ENCODE data around the gene ZNF322. TPM values are rescaled to one million over a fixed set of nuclear protein-coding genes. Genes with fewer than 3 reads are reported as not detected.
A peak's percentile ranks its signal among the peaks of the same experiment; 100 is the strongest.
"Not testable (repeated sequence)": the region's sequence is repeated elsewhere in the genome, so short reads cannot be mapped to it uniquely, and the experiment has no call there.

Gene ZNF322, protein sequence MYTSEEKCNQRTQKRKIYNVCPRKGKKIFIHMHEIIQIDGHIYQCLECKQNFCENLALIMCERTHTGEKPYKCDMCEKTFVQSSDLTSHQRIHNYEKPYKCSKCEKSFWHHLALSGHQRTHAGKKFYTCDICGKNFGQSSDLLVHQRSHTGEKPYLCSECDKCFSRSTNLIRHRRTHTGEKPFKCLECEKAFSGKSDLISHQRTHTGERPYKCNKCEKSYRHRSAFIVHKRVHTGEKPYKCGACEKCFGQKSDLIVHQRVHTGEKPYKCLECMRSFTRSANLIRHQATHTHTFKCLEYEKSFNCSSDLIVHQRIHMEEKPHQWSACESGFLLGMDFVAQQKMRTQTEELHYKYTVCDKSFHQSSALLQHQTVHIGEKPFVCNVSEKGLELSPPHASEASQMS
- 23.0 TPM for total RNA-seq
- polyA plus RNA-seq (ENCODE audit: insufficient read depth in 1 of 8, insufficient read length in 8 of 8, low replicate concordance in 1 of 8), result 10 to 100 TPM; 12.9 to 20.1 (median 16.6) TPM
- long read RNA-seq, donor 1, full-length matches to known transcripts, result 5 of 5 reads
- long read RNA-seq, donor 1, partial matches to known transcripts, result 0 of 5 reads
- long read RNA-seq, donor 1, other reads (novel, unspliced or antisense), result 0 of 5 reads
- long read RNA-seq, donor 2, result 0 reads
- long read RNA-seq, donor 3, full-length matches to known transcripts, result 5 of 5 reads
- long read RNA-seq, donor 3, partial matches to known transcripts, result 0 of 5 reads
- long read RNA-seq, donor 3, other reads (novel, unspliced or antisense), result 0 of 5 reads
- long read RNA-seq, donor 4, full-length matches to known transcripts, result 7 of 7 reads
- long read RNA-seq, donor 4, partial matches to known transcripts, result 0 of 7 reads
- long read RNA-seq, donor 4, other reads (novel, unspliced or antisense), result 0 of 7 reads
- long read RNA-seq, donor 5, full-length matches to known transcripts, result 17 of 17 reads
- long read RNA-seq, donor 5, partial matches to known transcripts, result 0 of 17 reads
- long read RNA-seq, donor 5, other reads (novel, unspliced or antisense), result 0 of 17 reads
- long read RNA-seq, donor 6, full-length matches to known transcripts, result 13 of 13 reads
- long read RNA-seq, donor 6, partial matches to known transcripts, result 0 of 13 reads
- long read RNA-seq, donor 6, other reads (novel, unspliced or antisense), result 0 of 13 reads
- long read RNA-seq, donor 7, full-length matches to known transcripts, result 6 of 6 reads
- long read RNA-seq, donor 7, partial matches to known transcripts, result 0 of 6 reads
- long read RNA-seq, donor 7, other reads (novel, unspliced or antisense), result 0 of 6 reads
- long read RNA-seq, donor 8, full-length matches to known transcripts, result 6 of 6 reads
- long read RNA-seq, donor 8, partial matches to known transcripts, result 0 of 6 reads
- long read RNA-seq, donor 8, other reads (novel, unspliced or antisense), result 0 of 6 reads
- long read RNA-seq, donor 9, full-length matches to known transcripts, result 12 of 12 reads
- long read RNA-seq, donor 9, partial matches to known transcripts, result 0 of 12 reads
- long read RNA-seq, donor 9, other reads (novel, unspliced or antisense), result 0 of 12 reads
- long read RNA-seq, donor 10, full-length matches to known transcripts, result 13 of 13 reads
- long read RNA-seq, donor 10, partial matches to known transcripts, result 0 of 13 reads
- long read RNA-seq, donor 10, other reads (novel, unspliced or antisense), result 0 of 13 reads
- long read RNA-seq, donor 11, full-length matches to known transcripts, result 15 of 15 reads
- long read RNA-seq, donor 11, partial matches to known transcripts, result 0 of 15 reads
- long read RNA-seq, donor 11, other reads (novel, unspliced or antisense), result 0 of 15 reads

DNA sequence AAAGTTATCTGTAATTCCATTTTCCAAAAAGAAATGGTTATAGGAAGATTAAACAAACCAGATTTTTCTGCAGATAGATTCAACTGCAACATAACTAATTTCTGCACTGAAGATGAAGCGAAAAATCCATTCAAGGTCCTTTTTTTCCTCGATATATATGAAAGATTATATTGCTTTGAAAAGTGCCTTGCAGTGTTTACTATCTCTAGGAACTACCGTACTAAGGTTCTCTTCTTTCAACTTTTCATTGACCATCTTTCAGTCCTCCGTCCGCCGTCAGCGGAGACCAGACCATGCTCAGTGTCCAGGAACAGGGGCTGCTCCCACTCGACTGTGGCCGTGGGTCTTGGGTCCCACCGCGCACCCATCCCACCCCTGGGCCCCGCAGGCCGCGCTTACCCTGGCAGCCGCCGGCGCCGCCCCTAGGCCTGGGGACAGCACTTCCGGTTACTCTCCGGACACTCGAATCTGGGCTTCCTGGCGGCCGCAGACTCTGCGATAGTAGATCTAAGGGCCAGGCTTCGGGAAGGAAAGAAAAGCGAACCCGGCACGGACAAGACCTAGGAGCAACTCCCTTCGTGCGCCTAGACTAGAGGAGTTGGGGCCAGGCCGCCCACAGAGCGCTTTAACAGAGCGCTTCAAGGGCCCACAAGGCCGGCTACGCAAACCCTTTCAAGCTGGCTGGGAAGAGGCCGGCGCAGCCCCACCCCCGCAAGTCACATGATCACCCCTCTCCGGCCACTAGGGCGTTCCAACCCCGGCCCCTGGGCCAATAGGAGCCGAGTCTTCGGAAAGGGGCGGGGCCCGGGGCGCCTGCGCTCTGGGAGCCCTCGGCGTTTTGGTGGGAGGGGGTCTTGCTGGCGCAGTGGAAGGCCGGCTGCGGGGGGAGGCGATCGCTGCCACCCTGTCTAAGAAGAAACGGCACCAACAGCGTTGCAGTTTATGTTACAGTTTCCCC, at the start of gene ZNF322:
Gene ZNF322, minus strand, starts transcription at position 705 of the 958 bp plus-strand sequence. CDS start 21,193 bp downstream, outside the sequence.
- Histone ChIP-seq H3K36me3 (ENCODE audit: control insufficient read depth, insufficient read depth, low read length) (peaks cover 6% of the 10 kb centered on the region), H3K4me3 (ENCODE audit: low read length) (peak within 1 kb of the TSS; percentile 76), H3K27me3 (ENCODE audit: control insufficient read depth, insufficient read depth, low read length) (peaks cover 5% of the 10 kb centered on the region), H3K27ac (ENCODE audit: low read length) (peak within 1 kb of the TSS; percentile 88), H3K9me3 (replicated peaks; ENCODE audit: control insufficient read depth, low read depth, low read length) (no peaks in the 10 kb centered on the region), H3K4me1 (ENCODE audit: control insufficient read depth, insufficient read depth, low read length) (peaks cover 4% of the 10 kb centered on the region)
- 0% methylated on average over 15 of the region's 56 CpGs for WGBS (ENCODE audit: insufficient coverage)
- DNase-seq, result peak; percentile 98

DNA sequence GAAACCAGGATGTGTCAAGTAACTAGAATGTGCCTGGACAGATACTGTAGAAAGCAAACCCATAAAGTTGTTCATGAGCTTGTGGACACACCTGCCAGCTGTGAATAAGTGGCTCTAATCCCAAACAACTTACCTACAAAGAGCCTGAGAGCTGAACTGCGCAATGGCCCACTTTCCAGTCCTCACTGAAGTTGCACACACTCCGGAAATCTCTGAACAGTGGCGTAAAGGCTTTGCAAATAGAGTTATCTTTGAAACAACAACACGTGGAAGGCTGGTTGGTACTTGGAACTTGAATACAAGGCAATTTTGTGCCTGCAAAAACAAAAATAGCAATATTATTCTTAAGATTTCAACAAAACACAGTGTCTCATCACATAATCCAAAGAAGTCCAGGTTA, 46.2 kb upstream of the ZNF322 start:
- H3K27me3 ChIP-seq (ENCODE audit: control insufficient read depth, insufficient read depth, low read length); H3K27ac ChIP-seq (ENCODE audit: low read length); H3K36me3 ChIP-seq (ENCODE audit: control insufficient read depth, insufficient read depth, low read length); DNase-seq; H3K4me3 ChIP-seq (ENCODE audit: low read length); H3K9me3 ChIP-seq (replicated peaks; ENCODE audit: control insufficient read depth, low read depth, low read length); H3K4me1 ChIP-seq (ENCODE audit: control insufficient read depth, insufficient read depth, low read length): not testable (repeated sequence)
- no CpG with 5 or more reads among the region's 4 CpGs for WGBS (ENCODE audit: insufficient coverage)

DNA sequence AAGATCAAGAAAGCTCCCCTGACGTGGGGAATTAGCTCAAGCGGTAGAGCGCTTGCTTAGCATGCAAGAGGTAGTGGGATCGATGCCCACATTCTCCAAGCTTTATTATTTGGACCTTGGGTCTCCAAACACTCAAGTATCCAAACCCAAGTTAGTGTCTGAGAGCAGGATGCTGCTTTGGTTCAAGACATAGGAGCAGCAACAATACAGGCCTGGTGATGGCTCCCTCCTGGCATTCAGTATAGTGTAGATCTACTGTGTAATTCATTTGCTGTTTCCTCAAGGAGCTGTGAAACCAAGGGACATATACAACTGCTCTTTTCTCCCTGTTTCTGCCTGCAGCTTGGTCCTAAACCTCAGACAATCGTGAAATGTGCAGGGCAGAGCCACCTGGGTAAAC, 45.8 kb upstream of the ZNF322 start:
- H3K27me3 ChIP-seq (ENCODE audit: control insufficient read depth, insufficient read depth, low read length); H3K4me1 ChIP-seq (ENCODE audit: control insufficient read depth, insufficient read depth, low read length): not testable (repeated sequence)
- WGBS (ENCODE audit: insufficient coverage), result no CpG with 5 or more reads among the region's 5 CpGs

DNA sequence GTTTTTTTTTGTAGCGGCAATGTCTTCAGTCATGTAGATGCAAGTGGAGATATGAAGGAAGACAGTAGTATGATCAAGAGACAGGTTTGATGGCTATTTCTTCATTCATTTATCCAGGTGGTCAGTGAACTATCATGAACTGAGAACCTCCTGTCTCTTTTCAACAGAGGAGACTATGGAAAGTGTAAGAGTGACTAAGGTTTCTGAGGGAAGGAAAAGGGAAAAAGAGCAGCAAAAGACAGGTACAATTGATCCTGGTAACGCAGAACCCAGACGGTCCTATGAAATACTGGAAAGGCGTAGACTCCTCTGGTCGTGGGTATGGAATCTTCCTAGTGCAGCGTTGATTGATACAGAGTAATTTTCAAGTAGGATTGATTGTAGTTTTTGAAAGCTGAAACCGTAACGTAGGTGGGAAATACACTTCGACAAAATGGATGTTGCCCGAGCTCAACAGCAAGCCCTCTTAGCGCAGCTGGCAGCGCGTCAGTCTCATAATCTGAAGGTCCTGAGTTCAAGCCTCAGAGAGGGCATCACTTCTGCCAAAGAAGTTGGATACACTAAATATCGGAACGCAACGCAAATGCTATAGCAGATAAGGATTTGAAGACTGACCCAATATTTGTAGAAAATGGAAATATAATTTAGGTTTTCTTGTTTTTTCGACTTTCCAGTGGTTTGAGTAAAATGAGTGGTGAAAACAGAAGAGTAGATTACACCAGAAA, 41.6 kb upstream of the ZNF322 start:
- not testable (repeated sequence) for H3K27ac ChIP-seq (ENCODE audit: low read length); H3K4me3 ChIP-seq (ENCODE audit: low read length); DNase-seq; H3K27me3 ChIP-seq (ENCODE audit: control insufficient read depth, insufficient read depth, low read length); H3K4me1 ChIP-seq (ENCODE audit: control insufficient read depth, insufficient read depth, low read length); H3K36me3 ChIP-seq (ENCODE audit: control insufficient read depth, insufficient read depth, low read length); H3K9me3 ChIP-seq (replicated peaks; ENCODE audit: control insufficient read depth, low read depth, low read length)
- no CpG with 5 or more reads among the region's 17 CpGs for WGBS (ENCODE audit: insufficient coverage)

More for the DNA sequence above, 45.8 kb upstream of the ZNF322 start:
- not testable (repeated sequence) for H3K27ac ChIP-seq (ENCODE audit: low read length); H3K9me3 ChIP-seq (replicated peaks; ENCODE audit: control insufficient read depth, low read depth, low read length); H3K36me3 ChIP-seq (ENCODE audit: control insufficient read depth, insufficient read depth, low read length); DNase-seq; H3K4me3 ChIP-seq (ENCODE audit: low read length)

DNA sequence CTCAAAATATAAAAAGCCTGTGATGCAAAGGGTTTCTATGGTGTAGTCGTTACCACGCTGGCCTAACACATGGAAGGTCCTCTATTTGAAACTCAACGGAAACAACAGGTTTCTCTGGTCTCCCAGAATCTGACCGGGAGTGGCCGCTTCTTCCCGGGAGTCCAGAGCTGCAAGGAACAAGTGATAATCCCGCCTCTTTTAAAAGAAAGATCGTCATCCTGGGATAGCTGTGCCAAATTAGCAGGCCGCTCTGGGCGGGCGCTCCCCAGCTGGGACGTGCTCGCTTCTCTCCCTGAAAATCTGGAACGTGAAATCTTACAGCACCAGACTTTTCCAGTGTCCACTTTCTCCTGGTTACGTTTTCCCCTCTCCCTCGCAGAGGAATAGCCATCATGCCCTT, 38.0 kb upstream of the ZNF322 start:
- H3K9me3 ChIP-seq (replicated peaks; ENCODE audit: control insufficient read depth, low read depth, low read length); H3K27ac ChIP-seq (ENCODE audit: low read length); H3K4me3 ChIP-seq (ENCODE audit: low read length); H3K27me3 ChIP-seq (ENCODE audit: control insufficient read depth, insufficient read depth, low read length); DNase-seq; H3K36me3 ChIP-seq (ENCODE audit: control insufficient read depth, insufficient read depth, low read length); H3K4me1 ChIP-seq (ENCODE audit: control insufficient read depth, insufficient read depth, low read length): not testable (repeated sequence)
- WGBS (ENCODE audit: insufficient coverage), result no CpG with 5 or more reads among the region's 16 CpGs

DNA sequence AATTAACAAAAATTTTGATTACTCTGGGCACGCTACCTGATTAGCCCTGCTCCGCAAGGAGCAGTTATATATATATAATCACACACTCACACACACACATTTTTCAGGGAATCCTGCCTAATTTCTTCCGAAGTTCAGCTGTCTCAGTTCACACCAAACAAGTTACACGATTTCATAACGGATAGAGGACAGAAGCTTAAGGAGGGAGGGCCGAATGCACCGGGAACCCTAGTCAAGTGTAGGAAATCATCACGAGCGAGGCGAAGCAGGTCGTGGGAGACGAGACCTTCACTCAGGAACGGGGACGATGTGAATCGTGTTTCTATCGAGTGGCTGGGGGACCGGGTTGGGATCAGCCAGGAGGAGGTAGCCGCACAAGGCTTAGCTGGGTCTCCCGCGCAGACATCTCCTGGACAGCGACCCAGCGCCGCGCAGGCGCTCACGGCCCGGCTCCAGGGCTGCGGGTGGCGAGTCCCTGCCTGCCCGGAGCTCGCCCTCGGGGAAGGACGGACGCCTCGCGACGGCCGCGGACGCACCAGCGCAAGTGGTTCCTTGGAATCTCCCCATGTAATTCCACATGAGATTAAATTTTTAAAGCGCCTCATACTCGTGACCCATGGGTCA, 29.9 kb upstream of the ZNF322 start:
- no CpG with 5 or more reads among the region's 43 CpGs for WGBS (ENCODE audit: insufficient coverage)
- not testable (repeated sequence) for H3K36me3 ChIP-seq (ENCODE audit: control insufficient read depth, insufficient read depth, low read length); H3K4me3 ChIP-seq (ENCODE audit: low read length); H3K9me3 ChIP-seq (replicated peaks; ENCODE audit: control insufficient read depth, low read depth, low read length); H3K27ac ChIP-seq (ENCODE audit: low read length); H3K27me3 ChIP-seq (ENCODE audit: control insufficient read depth, insufficient read depth, low read length); H3K4me1 ChIP-seq (ENCODE audit: control insufficient read depth, insufficient read depth, low read length); DNase-seq

DNA sequence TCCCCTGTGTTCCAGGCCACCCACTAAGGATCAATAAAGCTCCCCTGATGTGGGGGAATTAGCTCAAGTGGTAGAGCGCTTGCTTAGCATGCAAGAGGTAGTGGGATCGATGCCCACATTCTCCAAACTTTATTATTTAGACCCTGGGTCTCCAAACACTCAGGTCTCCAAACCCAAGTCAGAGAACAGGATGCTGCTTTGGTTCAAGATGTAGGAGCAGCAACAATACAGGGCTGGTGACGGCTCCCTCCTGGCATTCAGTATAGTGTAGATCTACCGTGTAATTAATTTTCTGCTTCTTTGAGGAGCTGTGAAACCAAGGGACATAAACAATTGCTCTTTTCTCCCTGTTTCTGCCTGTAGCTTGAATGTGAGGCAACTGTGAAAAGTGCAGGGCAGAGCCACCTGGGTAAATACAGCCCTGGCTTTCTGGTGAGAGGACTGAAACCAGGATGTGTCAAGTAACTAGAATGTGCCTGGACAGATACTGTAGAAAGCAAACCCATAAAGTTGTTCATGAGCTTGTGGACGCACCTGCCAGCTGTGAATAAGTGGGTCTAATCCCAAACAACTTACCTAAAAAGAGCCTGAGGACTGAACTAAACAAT, 23.0 kb upstream of the ZNF322 start:
- not testable (repeated sequence) for H3K4me1 ChIP-seq (ENCODE audit: control insufficient read depth, insufficient read depth, low read length); H3K4me3 ChIP-seq (ENCODE audit: low read length); H3K36me3 ChIP-seq (ENCODE audit: control insufficient read depth, insufficient read depth, low read length); H3K27me3 ChIP-seq (ENCODE audit: control insufficient read depth, insufficient read depth, low read length); H3K9me3 ChIP-seq (replicated peaks; ENCODE audit: control insufficient read depth, low read depth, low read length); DNase-seq; H3K27ac ChIP-seq (ENCODE audit: low read length)
- no CpG with 5 or more reads among the region's 5 CpGs for WGBS (ENCODE audit: insufficient coverage)

DNA sequence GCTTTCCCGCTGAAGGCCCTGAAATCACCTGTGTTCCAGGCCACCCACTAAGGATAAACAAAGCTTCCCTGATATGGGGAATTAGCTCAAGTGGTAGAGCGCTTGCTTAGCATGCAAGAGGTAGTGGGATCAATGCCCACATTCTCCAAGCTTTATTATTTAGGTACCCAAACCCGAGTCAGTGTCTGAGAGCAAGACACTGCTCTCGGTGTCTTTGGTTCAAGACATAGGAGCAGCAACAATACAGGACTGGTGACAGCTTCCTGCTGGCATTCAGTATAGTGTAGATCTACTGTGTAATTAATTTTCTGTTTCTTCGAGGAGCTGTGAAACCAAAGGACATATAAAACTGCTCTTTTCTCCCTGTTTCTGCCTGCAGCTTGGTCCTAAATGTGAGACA, 13.7 kb upstream of the ZNF322 start:
- not testable (repeated sequence) for H3K27me3 ChIP-seq (ENCODE audit: control insufficient read depth, insufficient read depth, low read length); H3K36me3 ChIP-seq (ENCODE audit: control insufficient read depth, insufficient read depth, low read length); H3K4me1 ChIP-seq (ENCODE audit: control insufficient read depth, insufficient read depth, low read length); H3K4me3 ChIP-seq (ENCODE audit: low read length); H3K27ac ChIP-seq (ENCODE audit: low read length); H3K9me3 ChIP-seq (replicated peaks; ENCODE audit: control insufficient read depth, low read depth, low read length); DNase-seq
- no CpG with 5 or more reads among the region's 5 CpGs for WGBS (ENCODE audit: insufficient coverage)

Data from muscle of leg (tissue), 16 donors.